Measurements from ENCODE around the gene ABCG2.
A peak's percentile ranks its signal among the peaks of the same experiment; 100 is the strongest.

ABCG2 gene

GRCh38 chr4:88064410-88064809 lies 94.0 kb downstream of the ABCG2 start:
- DNase-seq (ENCODE audit: low spot score) = no peak

GRCh38 chr4:88063634-88064296 lies 94.7 kb downstream of the ABCG2 start:
- no peak for DNase-seq (ENCODE audit: low spot score)

GRCh38 chr4:88062843-88063242 lies 95.6 kb downstream of the ABCG2 start:
- DNase-seq (ENCODE audit: low spot score) = no peak

GRCh38 chr4:88062311-88062710 lies 96.1 kb downstream of the ABCG2 start:
- no peak for DNase-seq (ENCODE audit: low spot score)

DNA sequence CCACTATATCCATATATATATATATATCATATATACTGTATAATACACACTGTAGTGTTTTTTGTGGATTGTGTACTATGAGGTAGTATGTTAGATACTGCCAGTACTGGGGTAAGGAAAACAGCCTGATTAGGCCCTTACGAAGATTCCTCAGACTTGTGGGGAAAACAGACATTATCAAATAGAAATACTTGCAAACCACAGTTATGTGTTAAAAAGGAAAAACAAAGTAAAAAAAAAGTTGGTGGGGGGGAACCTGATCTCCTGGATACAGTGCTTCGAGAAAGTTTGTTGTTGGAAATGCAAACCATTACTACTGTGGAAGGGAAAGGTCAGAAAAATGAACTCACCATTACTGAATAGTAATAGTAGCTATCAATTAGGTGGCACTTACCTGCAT lies 98.0 kb downstream of the ABCG2 start:
- DNase-seq (ENCODE audit: low spot score) = no peak

- DNase-seq (ENCODE audit: low spot score) = no peak
These were observed 98.7 kb downstream of the ABCG2 start for GRCh38 chr4:88059766-88060165.

DNA sequence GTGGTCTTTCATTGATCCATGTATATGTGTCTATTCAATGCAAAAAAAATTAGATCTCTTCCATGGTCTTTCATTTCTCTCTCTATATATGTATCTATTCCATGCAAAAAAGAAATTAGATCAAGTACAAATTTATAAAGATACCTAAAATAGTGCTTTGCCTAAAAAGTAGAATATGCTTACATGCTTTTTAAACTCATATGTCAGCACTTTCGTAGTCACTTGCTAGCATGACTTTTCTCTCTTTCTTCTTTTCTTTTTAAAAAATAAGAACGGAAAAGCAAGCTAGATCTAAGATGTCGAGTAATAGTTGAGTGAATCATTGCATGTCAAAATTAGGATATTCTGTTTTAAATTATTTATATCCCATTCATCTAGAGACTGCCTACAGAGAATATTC lies 100.1 kb downstream of the ABCG2 start:
- no peak for DNase-seq (ENCODE audit: low spot score)

DNA sequence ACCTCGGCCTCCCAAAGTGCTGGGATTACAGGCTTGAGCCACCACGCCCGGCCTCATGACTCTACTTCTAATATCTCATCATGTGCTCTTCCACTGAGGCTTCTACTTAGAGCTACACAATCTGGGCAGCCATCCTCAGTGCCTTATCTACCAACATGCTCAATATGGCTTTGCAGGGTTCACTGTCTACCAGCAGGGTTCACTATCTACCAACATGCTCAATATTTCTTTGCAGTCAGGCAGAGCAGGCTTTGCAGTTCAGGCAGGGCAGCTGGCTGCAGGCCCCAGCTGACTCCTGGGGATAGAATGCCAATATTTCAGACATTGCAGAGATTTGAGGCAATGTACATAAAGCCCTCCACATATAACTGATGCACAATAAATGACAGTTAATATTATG lies 103.5 kb downstream of the ABCG2 start:
- DNase-seq (ENCODE audit: low spot score) = peak; percentile 22

DNA sequence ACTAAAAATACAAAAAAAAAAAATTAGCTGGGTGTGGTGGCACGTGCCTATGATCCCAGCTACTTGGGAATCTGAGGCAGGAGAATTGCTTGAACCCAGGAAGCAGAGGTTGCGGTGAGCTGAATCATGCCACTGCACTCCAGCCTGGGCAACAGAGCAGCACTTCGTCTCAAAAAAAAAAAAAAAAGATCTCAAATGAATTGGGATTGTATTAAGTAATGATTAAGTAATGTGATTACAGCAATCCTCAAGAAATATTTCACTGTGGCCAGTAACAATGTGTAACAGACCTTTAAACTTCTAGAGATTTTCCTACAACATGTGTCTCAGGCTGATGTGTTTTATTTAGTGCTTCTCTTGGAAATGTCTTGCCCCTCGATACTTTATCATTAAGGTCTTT lies 104.2 kb downstream of the ABCG2 start:
- DNase-seq (ENCODE audit: low spot score) = no peak

DNA sequence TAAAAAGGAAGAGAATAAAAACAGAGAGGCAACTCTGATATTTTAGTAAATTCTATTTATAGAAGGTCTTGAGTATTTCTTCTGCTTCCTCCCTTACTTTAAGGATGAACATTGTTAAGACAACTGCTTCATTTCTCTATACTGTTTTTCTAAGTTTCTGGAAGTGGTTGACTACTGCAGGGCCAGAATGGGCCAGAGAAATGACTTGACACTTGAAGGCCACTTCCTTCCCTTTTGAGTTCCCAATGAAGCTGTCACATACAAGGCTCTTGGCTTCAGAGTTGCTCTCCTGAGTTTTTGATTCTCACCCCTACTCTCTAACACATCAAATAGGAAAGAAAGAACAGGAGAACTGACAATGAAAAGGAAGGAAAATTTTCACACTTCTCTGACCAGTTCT lies 113.4 kb downstream of the ABCG2 start:
- no peak for DNase-seq (ENCODE audit: low spot score)

GRCh38 chr4:88043586-88044340 lies 114.7 kb downstream of the ABCG2 start:
- no peak for DNase-seq (ENCODE audit: low spot score)

DNA sequence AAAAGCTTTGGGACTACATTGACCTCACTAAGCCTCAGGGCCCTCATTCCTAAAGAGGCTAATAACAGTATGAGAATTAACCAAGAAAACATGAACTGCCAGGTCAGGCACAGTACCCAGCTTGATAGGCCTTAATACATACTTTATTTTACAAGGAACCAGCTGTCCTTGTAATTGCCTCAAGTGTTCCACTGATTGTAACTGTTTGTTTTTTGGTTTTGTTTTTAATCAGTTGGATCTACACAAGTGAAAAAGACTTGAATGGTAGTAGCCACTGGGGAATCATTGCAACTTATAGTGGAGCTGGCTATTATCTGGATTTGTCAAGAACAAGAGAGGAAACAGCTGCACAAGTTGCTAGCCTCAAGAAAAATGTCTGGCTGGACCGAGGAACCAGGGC lies 115.4 kb downstream of the ABCG2 start:
- DNase-seq (ENCODE audit: low spot score) = no peak

GRCh38 chr4:88041626-88042025 lies 116.8 kb downstream of the ABCG2 start:
- no peak for DNase-seq (ENCODE audit: low spot score)

- DNase-seq (ENCODE audit: low spot score) = no peak
These were observed 117.7 kb downstream of the ABCG2 start for GRCh38 chr4:88040707-88041106.
